OCI-LY1 (cell line): Measurements from ENCODE around the gene KDM2A.

Source experiments
- EZH2 ChIP-seq: fragments of 200-600 bp; sonication (generic), shearing (Covaris generic); IDR thresholded peaks from 2 replicates; pipeline ENCODE4 v1.8.0; 2017; ENCODE audit warnings: borderline replicate concordance, mixed run types, mild to moderate bottlenecking, antibody characterized with exemption, low read length, moderate library complexity, mixed read lengths
- TF ChIP-seq, protein P1 (sequence below): fragments of 200-600 bp; sonication (generic), shearing (Covaris generic); IDR thresholded peaks from 2 replicates; pipeline ENCODE4 v1.5.1; 2017; ENCODE audit warnings: mild to moderate bottlenecking, antibody characterized with exemption, low read length, moderate library complexity, mixed read lengths

DNA sequence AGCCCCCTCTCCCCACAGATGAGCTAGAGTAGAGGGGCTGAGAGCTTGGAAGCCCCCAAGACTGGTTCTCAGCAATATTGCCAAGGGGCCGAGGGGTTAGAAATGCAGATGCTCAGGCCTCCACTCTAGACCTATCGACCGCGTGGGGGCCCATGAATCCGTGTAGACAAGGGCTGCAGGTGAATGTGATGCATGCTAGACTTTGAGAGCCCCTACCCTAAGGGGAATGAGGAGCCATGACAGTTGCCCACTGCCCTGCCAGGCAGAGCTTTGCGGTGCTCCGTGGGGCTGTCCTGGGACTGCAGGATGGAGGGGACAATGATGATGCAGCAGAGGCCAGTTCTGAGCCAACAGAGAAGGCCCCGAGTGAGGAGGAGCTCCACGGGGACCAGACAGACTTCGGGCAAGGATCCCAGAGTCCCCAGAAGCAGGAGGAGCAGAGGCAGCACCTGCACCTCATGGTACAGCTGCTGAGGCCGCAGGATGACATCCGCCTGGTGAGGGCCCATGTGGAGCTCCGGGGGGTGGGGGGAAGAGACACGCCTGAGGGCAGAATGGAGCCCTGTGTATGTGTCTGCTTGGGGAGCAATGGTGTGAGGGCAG is 185.5 kb downstream of the KDM2A start:
- TF ChIP-seq, protein P1, sequence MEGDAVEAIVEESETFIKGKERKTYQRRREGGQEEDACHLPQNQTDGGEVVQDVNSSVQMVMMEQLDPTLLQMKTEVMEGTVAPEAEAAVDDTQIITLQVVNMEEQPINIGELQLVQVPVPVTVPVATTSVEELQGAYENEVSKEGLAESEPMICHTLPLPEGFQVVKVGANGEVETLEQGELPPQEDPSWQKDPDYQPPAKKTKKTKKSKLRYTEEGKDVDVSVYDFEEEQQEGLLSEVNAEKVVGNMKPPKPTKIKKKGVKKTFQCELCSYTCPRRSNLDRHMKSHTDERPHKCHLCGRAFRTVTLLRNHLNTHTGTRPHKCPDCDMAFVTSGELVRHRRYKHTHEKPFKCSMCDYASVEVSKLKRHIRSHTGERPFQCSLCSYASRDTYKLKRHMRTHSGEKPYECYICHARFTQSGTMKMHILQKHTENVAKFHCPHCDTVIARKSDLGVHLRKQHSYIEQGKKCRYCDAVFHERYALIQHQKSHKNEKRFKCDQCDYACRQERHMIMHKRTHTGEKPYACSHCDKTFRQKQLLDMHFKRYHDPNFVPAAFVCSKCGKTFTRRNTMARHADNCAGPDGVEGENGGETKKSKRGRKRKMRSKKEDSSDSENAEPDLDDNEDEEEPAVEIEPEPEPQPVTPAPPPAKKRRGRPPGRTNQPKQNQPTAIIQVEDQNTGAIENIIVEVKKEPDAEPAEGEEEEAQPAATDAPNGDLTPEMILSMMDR, result no peak
- no peak for TF ChIP-seq EZH2
